ENCODE data around the gene FRMD4A. TPM values are rescaled to one million over a fixed set of nuclear protein-coding genes. Genes with fewer than 3 reads are reported as not detected.

FRMD4A gene
- total RNA-seq, 1 donor from 2014 or later: 0.32 TPM

DNA sequence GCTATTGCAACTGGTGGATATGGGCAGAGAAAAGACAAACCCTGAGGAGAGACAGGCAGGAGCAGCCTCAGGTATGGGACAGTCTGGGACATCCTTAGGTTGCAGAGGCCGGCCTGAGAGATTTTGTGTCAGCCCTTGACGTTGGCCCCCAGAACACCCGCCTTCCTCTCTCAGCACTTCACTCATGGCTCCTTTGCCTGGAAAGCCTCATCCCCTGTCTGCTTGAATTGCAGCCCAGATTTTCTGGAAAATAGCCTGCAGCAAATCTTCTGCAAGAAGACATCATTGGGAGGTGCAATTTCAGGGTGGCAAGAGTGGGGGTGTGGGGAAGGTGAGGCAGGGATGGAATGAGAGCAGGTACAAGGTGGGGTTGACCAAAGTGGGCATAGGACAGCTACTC is 2.2 kb upstream of the FRMD4A start:
- Mint-ChIP-seq H3K27me3 (ENCODE audit: low read depth) (peaks cover 30% of the 10 kb centered on the region), H3K4me3 (ENCODE audit: low read depth) (no peak overlapping the region), H3K27ac (no peak overlapping the region), H3K4me1 (ENCODE audit: low read depth) (no peaks in the 10 kb centered on the region), H3K36me3 (ENCODE audit: low read depth) (no peaks in the 10 kb centered on the region), H3K9me3 (no peaks in the 10 kb centered on the region)
- intact Hi-C loops (cut with micrococcal nuclease): no loop called here
- no peak for DNase-seq (ENCODE audit: low spot score)

GRCh38 chr10:14329746-14330173 is 964 bp downstream of the FRMD4A start:
- H3K27me3 Mint-ChIP-seq (ENCODE audit: low read depth): peaks cover 36% of the 10 kb centered on the region
- H3K27ac Mint-ChIP-seq: no peak overlapping the region
- H3K9me3 Mint-ChIP-seq: no peaks in the 10 kb centered on the region
- H3K36me3 Mint-ChIP-seq (ENCODE audit: low read depth): no peaks in the 10 kb centered on the region
- no peaks in the 10 kb centered on the region for H3K4me1 Mint-ChIP-seq (ENCODE audit: low read depth)
- no peak for DNase-seq (ENCODE audit: low spot score)
- intact Hi-C loops (cut with micrococcal nuclease): loop anchor here (10.0 kb wide), 1 partner anchor 135 kb away; no protein-coding TSS in a partner anchor
- no peak overlapping the region for H3K4me3 Mint-ChIP-seq (ENCODE audit: low read depth)

- Mint-ChIP-seq H3K4me3 (ENCODE audit: low read depth) (no peak overlapping the region), H3K9me3 (no peaks in the 10 kb centered on the region), H3K36me3 (ENCODE audit: low read depth) (no peaks in the 10 kb centered on the region), H3K27me3 (ENCODE audit: low read depth) (peaks cover 35% of the 10 kb centered on the region), H3K4me1 (ENCODE audit: low read depth) (no peaks in the 10 kb centered on the region), H3K27ac (no peak overlapping the region)
- intact Hi-C loops (cut with micrococcal nuclease): loop anchor here (10.0 kb wide), 1 partner anchor 134 kb away; no protein-coding TSS in a partner anchor
- DNase-seq (ENCODE audit: low spot score): no peak
Measured at GRCh38 chr10:14328881-14329672, 1.6 kb downstream of the FRMD4A start.

DNA sequence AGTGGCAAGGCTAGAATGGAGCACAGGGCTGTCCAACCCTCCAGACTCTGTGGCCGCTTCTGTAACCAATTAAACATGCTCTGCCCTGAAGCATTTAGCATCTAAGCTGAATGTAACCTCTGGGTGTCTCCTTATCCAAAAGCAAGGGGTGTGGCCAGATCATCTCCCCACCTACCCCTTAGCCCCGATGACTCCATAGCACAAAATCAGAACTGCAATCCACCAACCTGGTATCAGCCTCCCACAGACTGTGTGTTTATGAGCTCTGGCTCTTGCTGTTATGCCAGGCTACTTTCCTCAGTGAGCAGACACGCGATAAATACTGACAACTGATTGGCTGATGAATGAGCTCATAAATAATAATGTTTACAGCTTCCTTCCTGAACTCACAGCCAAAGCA is 3.2 kb downstream of the FRMD4A start:
- intact Hi-C loops (cut with micrococcal nuclease): loop anchor here (10.0 kb wide), 1 partner anchor 133 kb away; no protein-coding TSS in a partner anchor
- DNase-seq (ENCODE audit: low spot score): no peak
- peaks cover 29% of the 10 kb centered on the region for H3K27me3 Mint-ChIP-seq (ENCODE audit: low read depth)
- H3K9me3 Mint-ChIP-seq: no peaks in the 10 kb centered on the region
- no peaks in the 10 kb centered on the region for H3K4me1 Mint-ChIP-seq (ENCODE audit: low read depth)
- no peak overlapping the region for H3K27ac Mint-ChIP-seq
- no peaks in the 10 kb centered on the region for H3K36me3 Mint-ChIP-seq (ENCODE audit: low read depth)
- H3K4me3 Mint-ChIP-seq (ENCODE audit: low read depth): no peak overlapping the region

DNA sequence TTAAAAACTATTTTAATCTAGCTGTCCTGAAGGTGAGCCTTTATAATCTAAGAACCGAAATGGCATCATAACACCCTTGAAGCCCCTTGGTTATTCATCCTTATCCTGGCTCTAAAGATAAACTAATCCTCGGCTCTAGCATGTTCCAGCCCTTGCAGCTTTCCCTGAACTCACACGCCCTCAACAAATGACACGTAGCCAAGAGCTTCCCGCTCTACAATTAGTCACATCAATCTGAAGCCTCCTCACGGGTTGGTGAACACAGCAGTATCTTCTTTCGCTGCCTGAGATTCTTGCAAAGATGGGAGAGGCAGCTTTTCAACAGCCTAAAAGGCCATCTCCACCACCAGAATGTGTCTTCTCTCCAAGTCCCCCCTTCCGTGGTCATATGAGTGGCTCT is 4.1 kb downstream of the FRMD4A start:
- Mint-ChIP-seq H3K27me3 (ENCODE audit: low read depth) (peaks cover 28% of the 10 kb centered on the region), H3K4me3 (ENCODE audit: low read depth) (no peak overlapping the region), H3K27ac (no peak overlapping the region), H3K9me3 (no peaks in the 10 kb centered on the region), H3K4me1 (ENCODE audit: low read depth) (no peaks in the 10 kb centered on the region), H3K36me3 (ENCODE audit: low read depth) (no peaks in the 10 kb centered on the region)
- DNase-seq (ENCODE audit: low spot score): no peak
- intact Hi-C loops (cut with micrococcal nuclease): loop anchor here (10.0 kb wide), 1 partner anchor 132 kb away; no protein-coding TSS in a partner anchor

DNA sequence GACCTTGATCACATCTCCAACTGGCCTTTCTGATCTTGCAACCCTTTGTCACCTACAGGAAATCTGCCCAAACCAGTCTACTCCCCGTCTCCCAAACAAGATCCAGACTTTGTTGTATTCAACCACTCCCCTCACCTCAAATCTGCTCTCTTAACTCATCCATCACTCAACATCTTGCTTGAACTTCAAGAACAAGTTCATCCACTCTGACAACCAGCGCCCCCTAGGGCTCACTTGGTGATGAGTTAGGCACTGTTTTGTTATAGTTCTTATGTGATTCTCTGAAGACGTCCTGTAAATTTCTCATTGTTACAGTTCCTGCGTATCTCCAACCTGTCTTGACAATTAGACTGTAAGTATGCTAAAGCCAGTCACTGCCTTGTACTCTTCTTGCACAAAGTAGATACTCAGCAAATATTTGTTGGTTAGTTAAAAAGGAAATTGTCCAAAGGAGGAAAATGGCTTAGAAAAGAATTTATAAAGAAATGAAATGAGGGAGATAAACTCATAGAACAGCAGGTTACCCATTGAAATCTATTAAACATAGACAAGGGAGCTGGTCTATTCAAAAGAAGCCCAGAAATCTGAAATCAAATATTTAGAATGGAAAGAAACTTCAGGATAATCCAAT is 5.3 kb downstream of the FRMD4A start:
- Mint-ChIP-seq H3K4me1 (ENCODE audit: low read depth) (no peaks in the 10 kb centered on the region), H3K36me3 (ENCODE audit: low read depth) (no peaks in the 10 kb centered on the region), H3K9me3 (no peaks in the 10 kb centered on the region), H3K4me3 (ENCODE audit: low read depth) (no peak overlapping the region), H3K27me3 (ENCODE audit: low read depth) (peaks cover 24% of the 10 kb centered on the region), H3K27ac (no peak overlapping the region)
- intact Hi-C loops (cut with micrococcal nuclease): loop anchor here (10.0 kb wide), 1 partner anchor 131 kb away; no protein-coding TSS in a partner anchor
- DNase-seq (ENCODE audit: low spot score): peak; percentile 36

DNA sequence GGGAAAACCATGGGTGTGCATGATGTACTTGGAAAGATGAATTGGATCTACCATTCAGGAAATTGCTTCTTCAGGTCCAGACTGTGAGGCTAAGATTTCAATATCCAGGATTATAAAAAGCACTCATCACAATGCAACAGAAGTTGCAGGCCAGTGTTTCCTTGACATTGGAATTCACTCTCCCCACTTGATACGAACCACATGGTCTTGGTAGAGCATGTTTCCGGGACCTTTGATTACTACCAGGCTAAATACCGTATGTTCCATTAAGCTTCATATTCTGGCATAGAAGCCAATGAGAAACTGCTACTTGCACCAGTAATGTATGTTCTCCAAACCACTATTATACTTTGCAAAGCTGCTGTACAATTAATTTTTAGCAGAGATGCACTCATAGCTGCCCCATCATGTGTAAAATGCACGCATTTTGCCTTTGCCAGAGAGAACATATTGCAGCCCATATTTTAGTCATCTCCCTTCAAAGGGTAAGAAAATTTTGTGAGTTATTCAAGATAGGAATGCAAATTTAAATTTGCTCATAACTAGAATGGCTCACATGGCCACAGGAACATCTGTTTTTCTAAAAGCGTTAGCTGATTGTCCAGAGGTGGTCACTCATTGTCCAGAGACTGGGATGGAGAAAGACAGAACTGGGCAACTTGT is 8.1 kb downstream of the FRMD4A start:
- intact Hi-C loops (cut with micrococcal nuclease): loop anchor here (10.0 kb wide), 1 partner anchor 128 kb away; no protein-coding TSS in a partner anchor
- Mint-ChIP-seq H3K4me3 (ENCODE audit: low read depth) (no peak overlapping the region), H3K4me1 (ENCODE audit: low read depth) (no peaks in the 10 kb centered on the region), H3K27ac (no peak overlapping the region), H3K27me3 (ENCODE audit: low read depth) (peaks cover 30% of the 10 kb centered on the region), H3K36me3 (ENCODE audit: low read depth) (no peaks in the 10 kb centered on the region), H3K9me3 (no peaks in the 10 kb centered on the region)
- DNase-seq (ENCODE audit: low spot score): no peak

DNA sequence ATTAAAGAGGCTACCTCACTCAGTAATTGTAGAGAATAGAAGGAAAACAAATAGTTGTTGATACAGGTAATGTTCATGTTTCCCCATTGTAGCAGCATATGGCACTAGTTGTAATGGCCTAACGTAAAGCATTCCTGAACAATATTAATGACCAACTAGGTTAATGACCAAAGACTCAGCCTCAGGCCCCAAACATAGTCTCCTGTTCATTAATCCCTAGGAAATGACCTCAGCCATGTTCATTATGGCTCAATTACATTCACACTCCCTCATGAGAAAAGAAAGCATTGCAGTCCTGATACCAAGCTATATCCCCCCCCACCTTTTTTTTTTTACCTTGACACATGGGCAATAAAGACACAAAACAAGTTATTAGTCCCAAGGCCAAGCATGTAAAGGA is 12.7 kb downstream of the FRMD4A start:
- intact Hi-C loops (cut with micrococcal nuclease): no loop called here
- H3K27ac Mint-ChIP-seq: no peak overlapping the region

GRCh38 chr10:14312014-14312413 is 18.7 kb downstream of the FRMD4A start:
- H3K4me3 Mint-ChIP-seq (ENCODE audit: low read depth): no peak overlapping the region
- H3K27me3 Mint-ChIP-seq (ENCODE audit: low read depth): peaks cover 14% of the 10 kb centered on the region
- no peak for DNase-seq (ENCODE audit: low spot score)
- no peaks in the 10 kb centered on the region for H3K4me1 Mint-ChIP-seq (ENCODE audit: low read depth)
- no peaks in the 10 kb centered on the region for H3K9me3 Mint-ChIP-seq
- H3K36me3 Mint-ChIP-seq (ENCODE audit: low read depth): no peaks in the 10 kb centered on the region
- intact Hi-C loops (cut with micrococcal nuclease): no loop called here
- H3K27ac Mint-ChIP-seq: no peak overlapping the region

More for the DNA sequence above, 12.7 kb downstream of the FRMD4A start:
- Mint-ChIP-seq H3K36me3 (ENCODE audit: low read depth) (no peaks in the 10 kb centered on the region), H3K4me1 (ENCODE audit: low read depth) (no peaks in the 10 kb centered on the region), H3K9me3 (no peaks in the 10 kb centered on the region), H3K27me3 (ENCODE audit: low read depth) (peaks cover 25% of the 10 kb centered on the region), H3K4me3 (ENCODE audit: low read depth) (no peak overlapping the region)
- DNase-seq (ENCODE audit: low spot score): no peak

GRCh38 chr10:14311206-14311957 is 19.3 kb downstream of the FRMD4A start:
- H3K36me3 Mint-ChIP-seq (ENCODE audit: low read depth): no peaks in the 10 kb centered on the region
- H3K9me3 Mint-ChIP-seq: no peaks in the 10 kb centered on the region
- no peak for DNase-seq (ENCODE audit: low spot score)
- H3K4me1 Mint-ChIP-seq (ENCODE audit: low read depth): no peaks in the 10 kb centered on the region
- no peak overlapping the region for H3K27ac Mint-ChIP-seq
- H3K4me3 Mint-ChIP-seq (ENCODE audit: low read depth): no peak overlapping the region
- peaks cover 14% of the 10 kb centered on the region for H3K27me3 Mint-ChIP-seq (ENCODE audit: low read depth)
- intact Hi-C loops (cut with micrococcal nuclease): no loop called here

DNA sequence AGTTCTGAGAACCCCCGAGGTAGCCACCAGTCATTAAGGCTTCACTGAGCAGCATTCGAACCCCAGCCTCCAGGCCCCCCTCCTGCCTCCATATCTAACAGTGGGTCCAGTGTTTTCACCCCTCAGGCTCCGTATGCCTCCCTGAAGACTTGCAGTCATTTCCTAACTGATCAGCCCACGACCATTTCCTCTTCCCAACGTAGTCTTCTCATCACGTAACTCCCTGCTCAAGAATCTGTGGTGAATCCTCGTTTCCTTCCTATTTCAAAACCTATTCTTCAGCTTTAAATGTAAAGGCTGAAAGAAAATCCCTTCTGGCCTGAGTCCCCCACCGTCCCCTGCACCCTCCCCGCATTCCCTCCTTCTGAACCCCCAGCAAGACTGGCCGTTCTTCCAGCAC is 21.1 kb downstream of the FRMD4A start:
- Mint-ChIP-seq H3K36me3 (ENCODE audit: low read depth) (no peaks in the 10 kb centered on the region), H3K27me3 (ENCODE audit: low read depth) (peaks cover 12% of the 10 kb centered on the region), H3K4me3 (ENCODE audit: low read depth) (no peak overlapping the region), H3K4me1 (ENCODE audit: low read depth) (no peaks in the 10 kb centered on the region), H3K27ac (no peak overlapping the region), H3K9me3 (no peaks in the 10 kb centered on the region)
- intact Hi-C loops (cut with micrococcal nuclease): no loop called here
- no peak for DNase-seq (ENCODE audit: low spot score)

GRCh38 chr10:14306190-14306589 is 24.5 kb downstream of the FRMD4A start:
- H3K27me3 Mint-ChIP-seq (ENCODE audit: low read depth): peaks cover 15% of the 10 kb centered on the region
- DNase-seq (ENCODE audit: low spot score): no peak
- no peak overlapping the region for H3K4me3 Mint-ChIP-seq (ENCODE audit: low read depth)
- H3K9me3 Mint-ChIP-seq: no peaks in the 10 kb centered on the region
- intact Hi-C loops (cut with micrococcal nuclease): no loop called here
- H3K27ac Mint-ChIP-seq: no peak overlapping the region
- H3K36me3 Mint-ChIP-seq (ENCODE audit: low read depth): no peaks in the 10 kb centered on the region
- H3K4me1 Mint-ChIP-seq (ENCODE audit: low read depth): no peaks in the 10 kb centered on the region
